Upper lobe of left lung (tissue), 4 donors: ENCODE data around the gene GABRR1.

ENCODE experiments used
- CTCF ChIP-seq, 6 experiments: fragments of 450-650 bp in 4 of 6; fragments of 200-600 bp in 2 of 6; sonication (generic) in 2 of 6; IDR thresholded peaks; one replicate each; pipeline ENCODE4 v1.5.1; 2016 to 2019; ENCODE audit warnings: antibody characterized with exemption in 6 of 6
- EP300 ChIP-seq, 4 donors: sonication (generic); formaldehyde crosslinking; IDR thresholded peaks; one replicate each; pipeline ENCODE4 v1.5.1; 2017; ENCODE audit warnings: antibody characterized with exemption in 4 of 4, control low read depth in 2 of 4
- POLR2A ChIP-seq, 4 donors: fragments of 450-650 bp; IDR thresholded peaks; one replicate each; pipeline ENCODE4 v1.5.1; 2016 to 2017; ENCODE audit warnings: antibody characterized with exemption in 4 of 4, mild to moderate bottlenecking in 2 of 4
- POLR2AphosphoS5 ChIP-seq, 2 donors: sonication (generic); formaldehyde crosslinking; IDR thresholded peaks; one replicate each; pipeline ENCODE4 v1.5.1; 2017; ENCODE audit warnings: antibody characterized with exemption in 2 of 2

- TF ChIP-seq CTCF (IDR thresholded peaks at IDR 0.05), result no peak
- no peak for TF ChIP-seq POLR2A (IDR thresholded peaks at IDR 0.05)
- TF ChIP-seq EP300 (IDR thresholded peaks at IDR 0.05), result no peak
- TF ChIP-seq POLR2AphosphoS5 (IDR thresholded peaks at IDR 0.05), result no peak
Measured at GRCh38 chr6:89132057-89132456, 85.1 kb downstream of the GABRR1 start.
